H1 (cell line): ENCODE results near the gene RASGRP3. TPM values are rescaled to one million over a fixed set of nuclear protein-coding genes. Genes with fewer than 3 reads are reported as not detected.

Source experiments
- CTCF ChIA-PET: fragments of 300-600 bp; sonication (Branson Sonifier 250); formaldehyde crosslinking; loops from one replicate; lab custom pipeline; 2021; ENCODE audit not compliant: partially characterized antibody; lab: Charles Lee
- POLR2A ChIA-PET: fragments of 300-600 bp; sonication (Branson Sonifier 250); formaldehyde crosslinking; loops from one replicate; lab custom pipeline; 2021; ENCODE audit warnings: inconsistent platforms; ENCODE audit not compliant: partially characterized antibody; lab: Charles Lee
- DNase-seq, 2 experiments: peaks; one replicate each; pipeline versions ENCODE4 v3.0.0 to v3.0.0-alpha.2; 2010 to 2022; ENCODE audit warnings: low spot score in 2 of 2, low read depth in 1 of 2, mixed read lengths in 1 of 2
- FAIRE-seq: peaks from 2 replicates; lab custom pipeline; 2011; peaks lifted over from hg19 to GRCh38; lab: Jason Lieb, UNC
- H2AFZ ChIP-seq: 2 replicates; pipeline ENCODE4 v1.8.1; 2012; ENCODE audit warnings: low read length, inconsistent platforms
- H2AK5ac ChIP-seq: 2 replicates; pipeline ENCODE4 v1.6.1; 2013; ENCODE audit warnings: low read depth, low read length
- H2BK120ac ChIP-seq: replicated peaks from 2 replicates; pipeline ENCODE3; 2013; ENCODE audit warnings: low read depth, low read length, inconsistent platforms
- H2BK12ac ChIP-seq: 2 replicates; pipeline ENCODE4 v1.6.1; 2013; ENCODE audit warnings: low read depth, low read length
- H2BK15ac ChIP-seq: 2 replicates; pipeline ENCODE4 v1.6.1; 2013; ENCODE audit warnings: low read length
- H2BK20ac ChIP-seq: 2 replicates; pipeline ENCODE4 v1.6.1; 2013; ENCODE audit warnings: low read length
- H2BK5ac ChIP-seq: 2 replicates; pipeline ENCODE4 v1.6.1; 2013; ENCODE audit warnings: low read depth, low read length
- H3K14ac ChIP-seq: 2 replicates; pipeline ENCODE4 v1.6.1; 2013; ENCODE audit warnings: inconsistent platforms; ENCODE audit not compliant: insufficient read length
- H3K18ac ChIP-seq: 2 replicates; pipeline ENCODE4 v1.6.1; 2013; ENCODE audit warnings: low read length; ENCODE audit errors: extremely low read depth
- H3K23ac ChIP-seq: 2 replicates; pipeline ENCODE4 v1.6.1; 2013; ENCODE audit warnings: inconsistent platforms; ENCODE audit not compliant: insufficient read length
- H3K23me2 ChIP-seq: 2 replicates; pipeline ENCODE4 v1.6.1; 2013; ENCODE audit warnings: low read depth, low read length
- H3K27ac ChIP-seq: 2 replicates; pipeline ENCODE4 v1.6.1; 2011; ENCODE audit warnings: low read depth, low read length, inconsistent platforms
- H3K27me3 ChIP-seq, 4 experiments: replicated peaks in 1 of 4; 1 replicate in 1 of 4; 2 replicates in 3 of 4; pipeline versions ENCODE4 v1.6.1 to v1.8.1; 2011 to 2013; ENCODE audit warnings: low read length in 3 of 4, mild to moderate bottlenecking in 3 of 4, inconsistent platforms in 2 of 4, mixed read lengths in 2 of 4, moderate library complexity in 1 of 4; ENCODE audit not compliant: control insufficient read depth in 3 of 4, insufficient read depth in 3 of 4; ENCODE audit errors: extremely low read depth in 1 of 4
- H3K36me3 ChIP-seq, 4 experiments: 2 replicates each; pipeline versions ENCODE4 v1.6.1 to v1.8.1; 2011 to 2013; ENCODE audit warnings: mild to moderate bottlenecking in 4 of 4, low read length in 3 of 4, moderate library complexity in 2 of 4, control low read depth in 1 of 4, inconsistent platforms in 1 of 4; ENCODE audit not compliant: insufficient read depth in 4 of 4, control insufficient read depth in 2 of 4
- H3K4ac ChIP-seq: replicated peaks from 2 replicates; pipeline ENCODE3; 2013; ENCODE audit warnings: low read length, low read depth, mixed read lengths, inconsistent platforms; ENCODE audit not compliant: insufficient read length
- H3K4me1 ChIP-seq, 4 experiments: replicated peaks in 1 of 4; 1 replicate in 1 of 4; 2 replicates in 3 of 4; pipeline versions ENCODE4 v1.6.1 to v1.8.1; 2011 to 2013; ENCODE audit warnings: low read length in 3 of 4, inconsistent platforms in 2 of 4, mixed read lengths in 1 of 4; ENCODE audit not compliant: insufficient read depth in 4 of 4, control insufficient read depth in 3 of 4
- H3K4me2 ChIP-seq, 2 experiments: 2 replicates each; pipeline versions ENCODE4 v1.6.1 to v1.8.1; 2011 to 2013; ENCODE audit warnings: low read depth in 2 of 2, low read length in 2 of 2, control low read depth in 1 of 2, inconsistent platforms in 1 of 2, mild to moderate bottlenecking in 1 of 2; ENCODE audit not compliant: insufficient read depth in 1 of 2
- H3K4me3 ChIP-seq, 4 experiments: fragments of 200-600, 300-600 bp in 1 of 4; sonication (generic), shearing (Covaris generic), sonication (Bioruptor Twin) in 1 of 4; 2 replicates each; pipeline versions ENCODE4 v1.5.1 to v1.8.1; 2011 to 2016; ENCODE audit warnings: low read length in 4 of 4, low read depth in 3 of 4, control low read depth in 2 of 4, inconsistent platforms in 2 of 4, mild to moderate bottlenecking in 2 of 4, mixed read lengths in 1 of 4, moderate library complexity in 1 of 4; ENCODE audit not compliant: insufficient read depth in 2 of 4; ENCODE audit errors: extremely low read depth in 1 of 4
- H3K56ac ChIP-seq: replicated peaks from 2 replicates; pipeline ENCODE3; 2013; ENCODE audit warnings: low read depth, mild to moderate bottlenecking, mixed read lengths, low read length, inconsistent platforms; ENCODE audit not compliant: insufficient read length
- H3K79me1 ChIP-seq: 2 replicates; pipeline ENCODE4 v1.6.1; 2013; ENCODE audit warnings: low read depth, low read length, control low read depth
- H3K79me2 ChIP-seq, 2 experiments: 2 replicates each; pipeline versions ENCODE4 v1.6.1 to v1.8.1; 2012 to 2013; ENCODE audit warnings: low read length in 2 of 2, mild to moderate bottlenecking in 2 of 2, inconsistent platforms in 1 of 2; ENCODE audit not compliant: insufficient read depth in 2 of 2, control insufficient read depth in 1 of 2
- H3K9ac ChIP-seq, 4 experiments: replicated peaks in 1 of 4; 1 replicate in 1 of 4; 2 replicates in 3 of 4; pipeline versions ENCODE4 v1.6.1 to v1.8.1; 2011 to 2013; ENCODE audit warnings: low read depth in 3 of 4, low read length in 3 of 4, control low read depth in 2 of 4, mild to moderate bottlenecking in 2 of 4, moderate library complexity in 2 of 4, inconsistent platforms in 1 of 4; ENCODE audit errors: extremely low read depth in 1 of 4
- H3K9me3 ChIP-seq, 2 experiments: 2 replicates each; pipeline versions ENCODE4 v1.6.1 to v1.8.1; 2012 to 2013; ENCODE audit warnings: mild to moderate bottlenecking in 2 of 2, moderate library complexity in 2 of 2, control low read depth in 1 of 2, inconsistent platforms in 1 of 2, low read depth in 1 of 2, low read length in 1 of 2, mixed read lengths in 1 of 2; ENCODE audit not compliant: insufficient read depth in 2 of 2
- H4K20me1 ChIP-seq, 2 experiments: replicated peaks in 1 of 2; 2 replicates each; pipeline versions ENCODE3 to v1.8.1; 2011 to 2013; ENCODE audit warnings: inconsistent platforms in 2 of 2, low read length in 2 of 2, mild to moderate bottlenecking in 1 of 2; ENCODE audit not compliant: insufficient read depth in 2 of 2, control insufficient read depth in 1 of 2
- H4K5ac ChIP-seq: 2 replicates; pipeline ENCODE4 v1.6.1; 2013; ENCODE audit warnings: low read length, low read depth, mixed read lengths, inconsistent platforms; ENCODE audit not compliant: insufficient read length
- H4K8ac ChIP-seq: 2 replicates; pipeline ENCODE4 v1.8.0; 2013; ENCODE audit warnings: mild to moderate bottlenecking, moderate library complexity, low read length, inconsistent platforms; ENCODE audit not compliant: insufficient read depth; ENCODE audit errors: extremely low read depth
- H4K91ac ChIP-seq: replicated peaks from 2 replicates; pipeline ENCODE3; 2013; ENCODE audit warnings: low read length, mixed read lengths, inconsistent platforms; ENCODE audit not compliant: insufficient read length
- BACH1 ChIP-seq: IDR thresholded peaks from 2 replicates; pipeline ENCODE4 v1.6.1; 2012; ENCODE audit warnings: low read length, improper control_type of control experiment
- CTBP2 ChIP-seq: IDR thresholded peaks from 2 replicates; pipeline ENCODE4 v1.7.0; 2011; ENCODE audit warnings: borderline replicate concordance, mild to moderate bottlenecking, moderate library complexity, mixed read lengths, low read length; ENCODE audit not compliant: insufficient read depth, insufficient read length
- GABPA ChIP-seq: IDR thresholded peaks from 2 replicates; pipeline ENCODE4 v1.6.1; 2011; ENCODE audit warnings: mild to moderate bottlenecking, low read length, moderate library complexity, borderline replicate concordance; ENCODE audit not compliant: insufficient read depth
- KDM5A ChIP-seq: fragments of 200-600 bp; IDR thresholded peaks from 2 replicates; pipeline ENCODE4 v1.7.1; 2012; ENCODE audit warnings: mild to moderate bottlenecking, low read length, inconsistent platforms, mixed read lengths
- PHF8 ChIP-seq: fragments of 200-600 bp; sonication (generic); conservative IDR thresholded peaks from 2 replicates; pipeline ENCODE4 v1.7.1; 2012; ENCODE audit warnings: low read depth, mild to moderate bottlenecking, inconsistent platforms, low read length, moderate library complexity
- POLR2AphosphoS5 ChIP-seq: IDR thresholded peaks from 2 replicates; pipeline ENCODE4 v1.6.1; 2011; ENCODE audit warnings: low read depth, low read length
- RNF2 ChIP-seq: fragments of 200-900, 300-1000 bp; sonication (generic); IDR thresholded peaks from 2 replicates; pipeline ENCODE4 v1.7.1; 2016; ENCODE audit warnings: borderline replicate concordance, low read depth, mild to moderate bottlenecking, antibody characterized with exemption, low read length; ENCODE audit not compliant: poor library complexity, severe bottlenecking; ENCODE audit errors: missing control alignments
- SIX5 ChIP-seq: IDR thresholded peaks from 2 replicates; pipeline ENCODE4 v1.6.1; 2011; ENCODE audit warnings: mild to moderate bottlenecking, low read depth, low read length
- SP2 ChIP-seq: IDR thresholded peaks from 2 replicates; pipeline ENCODE4 v1.6.1; 2012; ENCODE audit warnings: mild to moderate bottlenecking, low read length, inconsistent platforms
- WGBS, 2 experiments: shearing (Covaris generic) in 1 of 2; methylation state at CpG; one replicate each; pipeline versions ENCODE4 v1.1.6 to v1.1.7; 2013 to 2015; ENCODE audit warnings: low lambda C conversion rate in 2 of 2, mixed read lengths in 2 of 2, inconsistent platforms in 1 of 2, low coverage in 1 of 2, missing lambda C conversion rate in 1 of 2; ENCODE audit not compliant: insufficient replicate concordance in 2 of 2, insufficient coverage in 1 of 2, insufficient read length in 1 of 2; ENCODE audit errors: extremely low coverage in 1 of 2, missing lambda C conversion rate in 1 of 2; 5-methylcytosine and 5-hydroxymethylcytosine counted together
- polyA plus RNA-seq, 7 experiments: library from polyadenylated mRNA; depleted of rRNA in 3 of 7; stranded (reverse) in 5 of 7; unstranded in 2 of 7; fragments of >200 nt in 5 of 7; fragments of 200-250 nt in 2 of 7; gene quantifications; 1 replicate in 5 of 7; 2 replicates in 1 of 7; 4 replicates in 1 of 7; pipeline versions ENCODE4 v1.2.1 to v1.2.3, GENCODE V29; 2011 to 2013; ENCODE audit warnings: missing spikeins in 2 of 7, mixed read lengths in 2 of 7
- total RNA-seq: library from RNA; stranded (reverse); fragmentation: NEBNext Ultra II Directional; extraction: Animal tissue kit (Norgen Biotek cat#: 25700); gene quantifications from 2 replicates; pipeline ENCODE4 v1.2.1, GENCODE V29; 2021
- TF ChIP-seq, protein P1 (sequence below): IDR thresholded peaks from 2 replicates; pipeline ENCODE4 v1.6.1; 2012; ENCODE audit warnings: inconsistent platforms
- TF ChIP-seq, protein P2 (sequence below): IDR thresholded peaks from 2 replicates; pipeline ENCODE4 v1.6.1; 2012; ENCODE audit warnings: low read length, inconsistent platforms

RASGRP3 gene
- total and polyA plus RNA-seq, 2 of the 8 experiments (the other 6 are each of a cell fraction or from before 2014, with no cell fraction given): 0.06 TPM; not detected in 1

DNA sequence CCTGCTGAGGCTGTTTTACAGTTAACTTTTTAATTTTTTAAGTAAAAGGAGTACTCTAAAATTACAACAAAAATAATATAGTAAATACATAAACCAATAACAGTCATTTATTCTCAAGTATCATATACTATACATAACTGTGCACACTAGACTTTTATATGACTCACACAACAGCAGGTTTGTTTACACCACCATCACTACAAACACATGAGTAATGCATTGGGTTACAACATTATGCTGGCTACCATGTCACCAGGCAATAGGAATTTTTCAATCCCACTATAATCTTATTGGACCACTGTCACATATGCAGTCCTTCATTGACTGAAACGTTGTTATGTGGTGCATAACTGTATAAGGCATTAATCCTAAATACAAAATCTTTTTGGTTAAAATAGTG lies 42.5 kb downstream of the RASGRP3 start:
- no peak overlapping the region for H2BK12ac ChIP-seq
- no peaks in the 10 kb centered on the region for H3K79me1 ChIP-seq
- 100% methylated on average over 1 of the region's 1 CpG; no CpG with 5 or more reads in 1 of the 2 experiments for WGBS, 2 experiments
- no peak overlapping the region for H3K4me2 ChIP-seq
- H4K91ac ChIP-seq: no peak overlapping the region
- H3K14ac ChIP-seq: no peak overlapping the region
- H4K5ac ChIP-seq: no peak overlapping the region
- H2BK5ac ChIP-seq: no peak overlapping the region
- no peaks in the 10 kb centered on the region for H4K20me1 ChIP-seq
- no peaks in the 10 kb centered on the region for H3K27me3 ChIP-seq
- no peak overlapping the region for H2BK20ac ChIP-seq
- no peaks in the 10 kb centered on the region for H3K36me3 ChIP-seq
- no peak overlapping the region for H2BK120ac ChIP-seq
- H4K8ac ChIP-seq: no peak overlapping the region
- no peak overlapping the region for H3K18ac ChIP-seq
- no peak overlapping the region for H3K23ac ChIP-seq
- FAIRE-seq (no peak), DNase-seq (no peak)
- CTCF ChIA-PET: no interaction called here
- H3K56ac ChIP-seq: no peak overlapping the region
- H3K4me1 ChIP-seq: no peaks in the 10 kb centered on the region
- H3K79me2 ChIP-seq: no peaks in the 10 kb centered on the region
- H3K4me3 ChIP-seq: no peak overlapping the region
- no peak overlapping the region for H3K4ac ChIP-seq
- H3K9ac ChIP-seq: no peak overlapping the region
- no peak overlapping the region for H2AK5ac ChIP-seq
- H2BK15ac ChIP-seq: no peak overlapping the region
- no peak overlapping the region for H3K27ac ChIP-seq
- no peaks in the 10 kb centered on the region for H3K23me2 ChIP-seq
- H3K9me3 ChIP-seq: peaks cover 0 to 2% of the 10 kb centered on the region in 2 experiments; a peak in 1 of 4 replicates
- H2AFZ ChIP-seq: no peak overlapping the region
- POLR2A ChIA-PET: no interaction called here
- TF ChIP-seq PHF8 (no peak), SP2 (no peak), GABPA (no peak), RNF2 (no peak), CTBP2 (no peak), KDM5A (no peak), SIX5 (no peak), BACH1 (no peak), POLR2AphosphoS5 (no peak)
- TF ChIP-seq, protein P1, sequence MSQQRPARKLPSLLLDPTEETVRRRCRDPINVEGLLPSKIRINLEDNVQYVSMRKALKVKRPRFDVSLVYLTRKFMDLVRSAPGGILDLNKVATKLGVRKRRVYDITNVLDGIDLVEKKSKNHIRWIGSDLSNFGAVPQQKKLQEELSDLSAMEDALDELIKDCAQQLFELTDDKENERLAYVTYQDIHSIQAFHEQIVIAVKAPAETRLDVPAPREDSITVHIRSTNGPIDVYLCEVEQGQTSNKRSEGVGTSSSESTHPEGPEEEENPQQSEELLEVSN: no peak
- TF ChIP-seq, protein P2, sequence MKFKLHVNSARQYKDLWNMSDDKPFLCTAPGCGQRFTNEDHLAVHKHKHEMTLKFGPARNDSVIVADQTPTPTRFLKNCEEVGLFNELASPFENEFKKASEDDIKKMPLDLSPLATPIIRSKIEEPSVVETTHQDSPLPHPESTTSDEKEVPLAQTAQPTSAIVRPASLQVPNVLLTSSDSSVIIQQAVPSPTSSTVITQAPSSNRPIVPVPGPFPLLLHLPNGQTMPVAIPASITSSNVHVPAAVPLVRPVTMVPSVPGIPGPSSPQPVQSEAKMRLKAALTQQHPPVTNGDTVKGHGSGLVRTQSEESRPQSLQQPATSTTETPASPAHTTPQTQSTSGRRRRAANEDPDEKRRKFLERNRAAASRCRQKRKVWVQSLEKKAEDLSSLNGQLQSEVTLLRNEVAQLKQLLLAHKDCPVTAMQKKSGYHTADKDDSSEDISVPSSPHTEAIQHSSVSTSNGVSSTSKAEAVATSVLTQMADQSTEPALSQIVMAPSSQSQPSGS: no peak
